ENCODE data around the gene TMEM52B.
"Not testable (repeated sequence)": the region's sequence is repeated elsewhere in the genome, so short reads cannot be mapped to it uniquely, and the experiment has no call there.

The TMEM52B gene

GRCh38 chr12:10171973-10172728 is 6.7 kb upstream of the TMEM52B start, which contains the start of gene OLR1:
Gene OLR1 (minus strand): TSS chr12:10172132. CDS start chr12:10172077, 55 bp downstream.
- DNase-seq = peak; percentile 38 to 79 (median 62)

- DNase-seq = no peak
Observed at GRCh38 chr12:10174986-10175614, 3.7 kb upstream of the TMEM52B start.

GRCh38 chr12:10175846-10176636 is 2.8 kb upstream of the TMEM52B start:
- no peak for DNase-seq

- DNase-seq = no peak
Observed at GRCh38 chr12:10179776-10180181, 947 bp downstream of the TMEM52B start.

GRCh38 chr12:10182354-10183049 is 3.7 kb downstream of the TMEM52B start:
- DNase-seq = peak; percentile 75 to 97 (median 84)

GRCh38 chr12:10184261-10184843 is 5.5 kb downstream of the TMEM52B start:
- DNase-seq = peak; percentile 72 to 92 (median 86)

- peak; percentile 91 to 95 (median 94) for DNase-seq
Observed at GRCh38 chr12:10186299-10186698, 7.5 kb downstream of the TMEM52B start.

- peak in 3 of 4 experiments; percentile 55 to 72 (median 68) for DNase-seq
Observed at GRCh38 chr12:10186958-10187357, 8.1 kb downstream of the TMEM52B start.

- DNase-seq = peak in 3 of 4 experiments; percentile 51 to 60 (median 52)
Observed at GRCh38 chr12:10189653-10190052, 10.8 kb downstream of the TMEM52B start.

- DNase-seq = peak; percentile 82 to 87 (median 83)
Observed at GRCh38 chr12:10190558-10191388, 11.9 kb downstream of the TMEM52B start.

- no peak for DNase-seq
Observed at GRCh38 chr12:10191865-10192264, 13.0 kb downstream of the TMEM52B start.

GRCh38 chr12:10194160-10194670 is 15.4 kb downstream of the TMEM52B start:
- DNase-seq = no peak

GRCh38 chr12:10196210-10196609 is 17.4 kb downstream of the TMEM52B start:
- peak in 2 of 4 experiments; percentile 30 to 41 for DNase-seq

GRCh38 chr12:10197879-10198278 is 19.0 kb downstream of the TMEM52B start:
- DNase-seq = no peak

- DNase-seq = not testable (repeated sequence)
Observed at GRCh38 chr12:10204495-10204894, 25.7 kb downstream of the TMEM52B start.

- no peak for DNase-seq
Observed at GRCh38 chr12:10205220-10205807, 26.5 kb downstream of the TMEM52B start.

GRCh38 chr12:10207136-10207535 is 28.3 kb downstream of the TMEM52B start:
- DNase-seq = no peak

GRCh38 chr12:10210225-10210624 is 31.4 kb downstream of the TMEM52B start:
- DNase-seq = no peak

- no peak for DNase-seq
Observed at GRCh38 chr12:10211101-10211939, 32.5 kb downstream of the TMEM52B start.

Measured in suppressor macrophage (primary cell).